ENCODE data around the gene INPP4A.

DNA sequence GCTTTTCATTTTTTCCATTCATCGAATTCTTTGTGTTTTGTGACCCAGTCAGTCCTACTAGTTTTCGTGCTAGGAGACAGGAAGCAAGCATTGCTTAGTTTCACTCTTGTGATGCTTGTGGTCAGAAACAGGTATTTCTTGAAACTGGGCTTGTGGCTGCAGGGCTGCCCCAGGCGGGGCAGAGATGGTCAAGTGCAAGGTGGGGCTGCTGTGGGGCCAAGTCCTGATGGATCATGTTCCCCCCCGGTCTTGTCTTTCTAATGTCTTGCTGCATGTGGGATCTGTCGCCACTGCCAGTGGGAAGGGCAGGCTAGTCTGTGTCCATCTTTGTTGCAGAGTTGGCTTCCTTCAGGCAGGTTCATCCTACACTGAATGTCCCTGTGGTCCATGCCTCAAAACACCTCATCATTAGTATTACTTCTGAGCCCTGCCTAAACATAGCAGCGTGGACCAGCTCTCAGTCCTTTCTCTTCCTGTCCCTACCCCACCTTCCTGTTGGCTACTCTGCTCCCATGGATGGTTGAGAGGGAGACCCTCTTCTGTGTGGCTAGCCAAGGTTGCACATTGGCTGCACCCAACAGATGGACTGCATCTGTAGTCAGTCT, 38.7 kb downstream of the INPP4A start:
- TF ChIP-seq, protein P1, sequence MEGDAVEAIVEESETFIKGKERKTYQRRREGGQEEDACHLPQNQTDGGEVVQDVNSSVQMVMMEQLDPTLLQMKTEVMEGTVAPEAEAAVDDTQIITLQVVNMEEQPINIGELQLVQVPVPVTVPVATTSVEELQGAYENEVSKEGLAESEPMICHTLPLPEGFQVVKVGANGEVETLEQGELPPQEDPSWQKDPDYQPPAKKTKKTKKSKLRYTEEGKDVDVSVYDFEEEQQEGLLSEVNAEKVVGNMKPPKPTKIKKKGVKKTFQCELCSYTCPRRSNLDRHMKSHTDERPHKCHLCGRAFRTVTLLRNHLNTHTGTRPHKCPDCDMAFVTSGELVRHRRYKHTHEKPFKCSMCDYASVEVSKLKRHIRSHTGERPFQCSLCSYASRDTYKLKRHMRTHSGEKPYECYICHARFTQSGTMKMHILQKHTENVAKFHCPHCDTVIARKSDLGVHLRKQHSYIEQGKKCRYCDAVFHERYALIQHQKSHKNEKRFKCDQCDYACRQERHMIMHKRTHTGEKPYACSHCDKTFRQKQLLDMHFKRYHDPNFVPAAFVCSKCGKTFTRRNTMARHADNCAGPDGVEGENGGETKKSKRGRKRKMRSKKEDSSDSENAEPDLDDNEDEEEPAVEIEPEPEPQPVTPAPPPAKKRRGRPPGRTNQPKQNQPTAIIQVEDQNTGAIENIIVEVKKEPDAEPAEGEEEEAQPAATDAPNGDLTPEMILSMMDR (optimal IDR thresholded peaks at IDR 0.05 in 1 of 3, IDR thresholded peaks at IDR 0.05 in 1 of 3, conservative IDR thresholded peaks at IDR 0.05 in 1 of 3; ENCODE audit: extremely low read depth in 1 of 3, insufficient read depth in 2 of 3, low read length in 3 of 3), result no peak
- no peak for TF ChIP-seq EZH2 (IDR thresholded peaks at IDR 0.05; ENCODE audit: low read length)
